NOMO-1 treated with dmso at 0.1 percent for 144 hours (cell line): Measurements from ENCODE around the gene NMUR2.

ENCODE experiments used
- DNase-seq: peaks from one replicate; lab custom pipeline; 2025; ENCODE audit not compliant: unreplicated experiment; lab: John Stamatoyannopoulos, UW

NMUR2 gene

GRCh38 chr5:152369298-152369697 is 35.8 kb downstream of the NMUR2 start:
- DNase-seq, result no peak

- DNase-seq, result no peak
Observed at GRCh38 chr5:152367554-152367953, 37.5 kb downstream of the NMUR2 start.

- no peak for DNase-seq
Observed at GRCh38 chr5:152366716-152367115, 38.4 kb downstream of the NMUR2 start.

- DNase-seq, result no peak
Observed at GRCh38 chr5:152364899-152365298, 40.2 kb downstream of the NMUR2 start.

GRCh38 chr5:152364172-152364571 is 40.9 kb downstream of the NMUR2 start:
- no peak for DNase-seq

GRCh38 chr5:152358861-152359568 is 46.1 kb downstream of the NMUR2 start:
- no peak for DNase-seq

- DNase-seq, result no peak
Observed at GRCh38 chr5:152356506-152356905, 48.6 kb downstream of the NMUR2 start.

- no peak for DNase-seq
Observed at GRCh38 chr5:152355061-152355460, 50.0 kb downstream of the NMUR2 start.

- no peak for DNase-seq
Observed at GRCh38 chr5:152353001-152353400, 52.1 kb downstream of the NMUR2 start.

- DNase-seq, result no peak
Observed at GRCh38 chr5:152349683-152350526, 55.2 kb downstream of the NMUR2 start.
